GM21723 (cell line): ENCODE measurements around the gene CDKN2AIPNL.
"Not testable (repeated sequence)": the region's sequence is repeated elsewhere in the genome, so short reads cannot be mapped to it uniquely, and the experiment has no call there.

Experiments
- ATAC-seq: cut with Tn5 transposase; IDR thresholded peaks from one replicate; pipeline ENCODE4 v1.9.1; 2021; ENCODE audit warnings: mild to moderate bottlenecking, moderate library complexity; ENCODE audit not compliant: unreplicated experiment

CDKN2AIPNL gene

DNA sequence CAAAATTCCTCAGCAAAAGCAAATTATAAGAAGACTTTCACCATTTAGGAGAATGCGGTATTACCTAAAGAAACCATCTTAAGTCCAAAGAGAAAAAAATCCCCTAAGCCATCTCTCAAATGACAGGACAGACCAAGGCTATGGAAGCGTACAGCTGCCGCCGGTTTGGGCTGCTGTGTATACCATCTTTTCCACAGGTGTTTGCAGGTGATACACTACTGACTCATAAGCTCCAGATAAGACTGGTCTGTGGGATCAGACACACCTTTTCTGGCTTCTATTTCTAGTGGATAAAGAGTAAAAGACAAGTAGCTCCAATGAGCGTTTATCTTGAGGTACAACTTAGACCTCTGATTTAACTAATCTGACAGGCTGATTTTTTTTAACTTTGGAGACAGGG lies 7.7 kb downstream of the CDKN2AIPNL start:
- ATAC-seq: no peak

DNA sequence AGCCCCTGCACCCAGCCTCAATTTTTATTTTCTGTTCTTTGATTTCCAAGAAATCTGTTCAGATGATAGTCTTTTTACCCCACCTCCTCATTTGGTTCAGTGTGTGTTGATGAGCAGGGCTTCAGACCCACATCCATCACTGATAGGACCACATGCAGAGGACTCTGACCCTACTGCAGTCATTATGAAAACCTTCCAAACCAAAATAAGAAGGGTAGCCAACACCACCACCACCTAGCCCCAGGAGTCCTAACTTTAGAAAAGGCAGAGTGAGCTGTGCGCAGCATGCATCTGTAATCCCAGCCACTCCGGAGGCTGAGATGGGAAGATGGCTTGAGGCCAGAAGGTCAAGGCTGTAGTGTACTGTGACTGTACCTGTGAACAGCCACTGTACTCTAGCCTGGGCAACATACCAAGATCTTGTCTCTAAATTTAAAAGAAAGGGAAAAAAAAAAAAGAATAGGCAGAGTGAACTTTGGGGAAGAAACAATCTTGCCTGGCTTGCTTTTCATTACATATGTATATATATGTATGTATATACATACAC lies 13.0 kb downstream of the CDKN2AIPNL start:
- no peak for ATAC-seq

DNA sequence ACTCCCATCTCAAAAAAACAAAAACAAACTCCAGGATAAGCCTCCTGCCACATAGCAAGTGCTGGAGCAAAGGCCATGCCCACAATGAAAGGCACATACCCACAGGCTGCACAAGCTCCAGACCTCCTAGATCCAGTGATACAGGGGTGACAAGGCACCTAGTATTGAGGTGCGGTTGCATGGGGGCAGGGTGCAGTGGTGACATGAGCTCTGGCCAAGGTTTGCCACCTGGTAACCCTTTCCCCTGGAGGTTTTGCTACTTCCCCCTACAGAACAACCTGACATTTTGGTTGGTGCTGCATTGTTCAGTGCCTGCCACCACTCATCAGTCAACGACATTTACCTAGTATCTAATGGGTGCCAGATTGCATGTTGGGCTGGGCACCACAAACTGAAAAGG lies 14.5 kb downstream of the CDKN2AIPNL start:
- no peak for ATAC-seq

DNA sequence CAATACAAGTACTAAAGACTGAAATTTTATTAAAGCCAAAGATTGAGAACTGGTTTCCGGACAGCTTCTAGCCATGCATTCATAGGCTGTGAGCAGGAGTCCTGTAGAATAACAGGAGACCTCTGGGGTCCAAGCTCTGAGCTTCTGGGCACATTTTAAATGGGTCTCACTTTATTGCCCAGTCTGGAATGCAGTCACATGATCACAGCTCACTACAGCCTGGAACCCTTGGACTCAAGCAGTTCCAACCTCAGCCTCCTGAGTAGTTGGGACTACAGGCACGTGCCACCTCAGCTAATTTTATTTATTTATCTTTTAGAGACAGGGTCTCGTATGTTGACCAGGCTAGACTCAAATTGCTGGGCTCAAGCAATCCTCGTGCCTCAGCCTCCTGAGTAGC lies 15.4 kb downstream of the CDKN2AIPNL start:
- no peak for ATAC-seq

DNA sequence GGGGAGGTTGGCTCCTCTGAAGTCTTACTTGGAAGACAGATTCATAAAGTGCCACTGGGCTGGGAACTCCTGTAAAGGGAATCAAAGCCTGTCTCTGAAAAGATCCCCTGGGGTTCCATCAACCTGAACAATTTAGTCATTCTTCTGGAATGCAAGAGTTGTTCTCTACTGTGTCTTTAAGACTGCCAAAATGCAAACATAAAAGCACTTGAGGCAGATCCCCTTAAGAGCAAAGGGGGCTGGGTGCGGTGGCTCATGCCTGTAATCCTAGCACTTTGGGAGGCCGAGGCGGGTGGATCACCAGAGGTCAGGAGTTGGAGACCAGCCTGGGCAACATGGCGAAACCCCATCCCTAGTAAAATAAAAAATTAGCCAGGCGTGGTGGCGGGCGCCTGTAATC lies 16.7 kb downstream of the CDKN2AIPNL start:
- no peak for ATAC-seq

DNA sequence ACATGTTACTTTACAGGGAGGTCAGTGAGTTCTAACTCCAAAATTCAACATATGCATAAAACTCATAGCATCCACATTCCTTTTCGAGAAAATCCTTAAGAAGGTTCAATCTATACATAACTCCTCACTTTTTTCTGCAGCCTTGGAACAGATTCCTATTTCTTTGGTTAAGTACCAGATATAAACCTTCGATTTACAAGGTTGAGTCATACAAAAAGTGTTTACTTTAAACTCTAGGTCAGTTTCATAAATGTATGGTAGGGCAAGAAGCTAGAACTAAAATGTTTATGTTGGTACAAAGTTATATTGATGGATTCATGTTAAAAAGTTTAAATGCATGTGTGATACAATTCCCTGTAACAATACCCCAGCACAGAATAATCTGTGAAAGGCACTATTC lies 19.4 kb downstream of the CDKN2AIPNL start:
- ATAC-seq: no peak

DNA sequence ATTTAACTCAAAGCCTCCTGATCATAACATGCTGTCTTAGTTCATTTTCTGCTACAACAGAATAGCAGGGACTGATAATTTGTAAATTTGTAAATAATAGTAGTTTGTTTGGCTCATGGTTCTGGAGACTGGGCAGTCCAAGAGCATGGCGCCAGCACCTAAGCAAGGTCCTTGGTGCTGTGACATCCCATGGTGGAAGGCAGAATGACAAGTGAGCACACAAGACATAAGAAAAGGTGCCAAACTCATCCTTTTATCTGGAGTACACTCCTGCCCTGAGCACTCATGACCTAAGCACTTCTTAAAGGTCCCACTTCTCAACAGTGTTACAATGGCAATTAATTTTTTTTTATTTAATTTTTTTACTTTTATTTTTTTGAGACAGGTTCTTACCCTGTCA lies 24.2 kb downstream of the CDKN2AIPNL start:
- no peak for ATAC-seq

DNA sequence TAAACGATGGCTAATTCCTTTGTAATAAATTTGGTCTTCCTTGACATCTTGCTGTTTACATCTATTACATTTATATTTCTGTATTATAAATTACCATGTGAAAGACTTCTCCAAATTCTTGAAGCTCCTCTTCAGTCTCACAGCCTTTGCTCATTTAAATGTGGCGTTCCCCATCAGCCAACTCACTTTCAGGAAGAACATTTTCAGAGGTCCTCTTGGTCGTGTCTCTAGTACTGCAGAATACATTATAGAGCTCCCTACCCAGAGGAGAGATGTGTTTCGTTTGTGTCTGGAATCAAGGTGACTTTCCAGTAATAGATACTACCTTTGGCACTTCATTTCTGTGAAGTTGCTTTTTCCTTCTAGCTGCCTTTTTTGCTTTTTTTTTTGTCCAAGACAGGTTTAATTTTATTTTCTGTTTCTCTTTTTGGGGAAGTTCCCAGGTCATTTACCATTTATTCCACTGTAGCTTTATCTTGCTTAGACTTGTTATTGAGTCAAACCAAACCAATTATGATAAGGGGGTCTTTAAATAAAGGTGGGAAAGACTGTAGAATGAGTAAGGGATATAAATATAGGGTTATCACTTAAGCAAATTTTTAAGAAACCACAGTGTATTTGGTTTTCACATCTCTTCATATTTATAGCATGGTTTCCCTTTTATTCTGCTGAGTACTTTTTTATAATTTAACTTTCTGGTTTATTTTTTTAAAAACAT lies 27.5 kb downstream of the CDKN2AIPNL start:
- ATAC-seq: no peak

DNA sequence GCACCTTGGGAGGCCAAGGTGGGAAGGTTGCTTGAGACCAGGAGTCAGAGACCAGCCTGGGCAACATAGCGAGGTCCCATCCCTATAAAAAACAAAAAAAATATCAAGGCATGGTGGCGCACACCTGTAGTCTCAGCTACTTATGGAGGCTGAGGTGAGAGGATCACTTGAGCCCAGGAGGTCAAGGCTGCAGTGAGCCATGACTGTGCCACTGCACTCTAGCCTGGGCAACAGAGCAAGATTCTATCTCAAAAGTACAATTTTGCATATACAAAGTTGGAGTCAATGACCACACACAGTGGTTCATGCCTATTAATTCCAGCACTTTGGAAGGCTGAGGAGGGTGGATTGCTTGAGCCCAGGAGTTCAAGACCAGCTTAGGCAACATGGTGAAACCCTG lies 29.5 kb downstream of the CDKN2AIPNL start:
- ATAC-seq: not testable (repeated sequence)

DNA sequence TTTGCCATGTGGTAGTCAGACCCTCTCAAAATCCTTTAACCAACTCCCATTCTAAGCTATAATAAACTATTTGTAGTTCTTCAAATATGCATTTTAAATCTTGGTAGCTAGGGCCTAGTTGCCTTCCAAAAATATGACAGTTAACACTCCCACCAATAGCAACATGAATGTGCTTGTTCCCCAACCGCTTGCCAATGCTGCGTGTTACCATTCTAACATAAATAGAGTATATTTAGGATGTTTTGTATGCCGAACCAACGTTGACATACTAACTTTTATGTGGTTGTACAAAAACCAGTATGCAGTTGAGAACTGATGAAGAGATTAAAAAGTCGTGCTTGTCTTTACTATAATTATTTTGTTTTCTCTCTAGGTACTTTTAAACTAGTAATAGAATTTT lies 31.3 kb downstream of the CDKN2AIPNL start:
- ATAC-seq: no peak

DNA sequence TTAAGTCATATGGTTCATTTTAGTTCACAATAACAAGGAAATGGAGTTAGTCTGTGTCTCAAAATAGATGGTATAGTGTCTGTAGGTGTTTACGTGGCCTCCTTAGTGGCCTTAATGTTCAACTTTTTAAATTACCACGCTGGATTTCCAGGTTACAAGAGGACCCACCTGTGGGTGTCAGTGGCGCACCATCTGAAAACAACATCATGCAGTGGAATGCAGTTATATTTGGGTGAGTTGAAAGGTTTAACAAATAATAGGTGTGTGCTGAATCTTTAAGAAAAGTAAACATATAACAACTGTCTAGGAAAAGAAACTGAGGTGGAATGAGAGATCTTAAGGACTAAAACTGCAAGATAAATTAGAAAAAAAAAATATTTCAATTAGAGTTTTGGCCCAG lies 37.4 kb downstream of the CDKN2AIPNL start:
- ATAC-seq: no peak

DNA sequence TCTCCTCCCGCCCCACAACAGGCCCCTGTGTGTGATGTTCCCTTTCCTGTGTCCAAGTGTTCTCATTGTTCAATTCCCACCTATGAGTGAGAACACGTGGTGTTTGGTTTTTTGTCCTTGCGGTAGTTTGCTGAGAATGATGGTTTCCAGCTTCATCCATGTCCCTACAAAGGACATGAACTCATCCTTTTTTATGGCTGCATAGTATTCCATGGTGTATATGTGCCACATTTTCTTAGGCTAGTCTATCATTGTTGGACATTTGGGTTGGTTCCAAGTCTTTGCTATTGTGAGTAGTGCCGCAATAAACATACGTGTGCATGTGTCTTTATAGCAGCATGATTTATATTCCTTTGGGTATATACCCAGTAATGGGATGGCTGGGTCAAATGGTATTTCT lies 38.0 kb downstream of the CDKN2AIPNL start:
- ATAC-seq: not testable (repeated sequence)

DNA sequence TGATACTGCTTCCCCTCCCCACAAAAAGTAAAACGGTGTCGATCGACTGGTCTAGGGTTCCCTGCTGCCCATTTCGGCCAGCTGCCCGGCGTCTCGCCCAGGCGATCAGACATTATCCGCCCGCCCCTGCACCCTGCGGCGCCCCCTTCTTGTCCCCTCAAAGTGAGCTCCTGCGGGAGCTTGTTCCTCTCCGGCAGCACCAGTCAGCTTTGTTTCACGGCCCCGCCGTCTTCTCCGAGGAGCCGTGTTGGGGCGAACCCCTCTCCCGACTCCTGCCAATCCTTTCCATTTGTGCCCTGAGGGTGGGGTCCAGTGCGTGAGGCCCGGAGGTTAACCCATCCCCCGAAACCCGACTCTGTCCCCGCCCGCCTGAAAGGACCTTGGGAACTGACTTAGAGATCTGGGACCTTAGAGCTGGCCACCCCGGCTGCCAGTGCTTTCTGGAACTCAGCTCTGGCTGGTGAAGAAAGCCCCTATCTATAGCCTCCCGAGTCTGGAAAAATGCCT lies 39.8 kb downstream of the CDKN2AIPNL start:
- peak; percentile 5 for ATAC-seq

DNA sequence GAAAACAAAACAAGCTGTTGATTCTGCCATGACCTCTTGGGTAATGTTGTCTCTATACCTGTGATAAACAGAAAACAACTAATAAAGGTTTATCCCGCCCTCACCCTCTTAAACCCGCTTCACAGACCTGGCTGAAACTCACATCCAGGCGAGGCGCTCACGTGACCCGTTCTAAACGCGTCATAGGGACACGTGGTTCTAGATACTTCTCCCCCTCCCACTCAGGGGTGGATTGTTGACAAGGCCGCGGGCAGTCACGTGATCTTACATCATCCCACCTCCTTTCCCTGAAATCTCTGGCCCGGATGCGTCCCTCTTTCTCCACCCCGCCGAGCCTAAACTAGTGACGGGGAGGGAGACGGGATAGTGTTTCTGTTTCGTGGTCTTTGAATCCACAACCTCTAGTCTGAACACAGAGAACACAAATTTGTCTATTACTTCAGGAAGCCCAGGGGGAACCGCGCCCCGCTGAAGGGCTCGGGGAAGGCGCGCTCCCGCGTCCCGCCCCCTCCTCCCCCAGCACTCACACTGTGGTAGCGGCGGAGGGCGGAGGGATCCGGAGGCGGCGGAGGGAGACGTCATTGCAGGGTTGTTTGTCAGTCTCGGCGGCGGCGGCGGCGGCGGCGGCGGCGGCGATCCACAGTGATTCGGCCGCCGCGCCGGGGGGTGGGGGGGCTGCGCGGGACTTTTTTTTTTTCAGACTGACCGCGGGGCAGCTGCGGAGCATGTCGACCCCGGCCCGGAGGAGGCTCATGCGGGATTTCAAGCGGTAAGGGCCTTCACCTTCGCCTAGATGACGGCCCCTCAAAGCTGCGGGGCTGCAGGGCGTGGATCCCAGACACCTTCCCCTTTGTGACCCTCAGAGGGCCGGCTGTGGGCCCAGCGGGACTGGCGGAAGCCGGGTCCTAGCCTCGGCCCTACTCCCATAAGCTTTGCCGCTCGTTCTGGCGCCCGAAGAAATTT lies 40.5 kb downstream of the CDKN2AIPNL start, which contains the start of gene UBE2B:
Gene UBE2B, plus strand, starts transcription at position 699 of the 963 bp plus-strand sequence. Its CDS starts 27 bp downstream, at position 726.
- ATAC-seq: peak; percentile 73

DNA sequence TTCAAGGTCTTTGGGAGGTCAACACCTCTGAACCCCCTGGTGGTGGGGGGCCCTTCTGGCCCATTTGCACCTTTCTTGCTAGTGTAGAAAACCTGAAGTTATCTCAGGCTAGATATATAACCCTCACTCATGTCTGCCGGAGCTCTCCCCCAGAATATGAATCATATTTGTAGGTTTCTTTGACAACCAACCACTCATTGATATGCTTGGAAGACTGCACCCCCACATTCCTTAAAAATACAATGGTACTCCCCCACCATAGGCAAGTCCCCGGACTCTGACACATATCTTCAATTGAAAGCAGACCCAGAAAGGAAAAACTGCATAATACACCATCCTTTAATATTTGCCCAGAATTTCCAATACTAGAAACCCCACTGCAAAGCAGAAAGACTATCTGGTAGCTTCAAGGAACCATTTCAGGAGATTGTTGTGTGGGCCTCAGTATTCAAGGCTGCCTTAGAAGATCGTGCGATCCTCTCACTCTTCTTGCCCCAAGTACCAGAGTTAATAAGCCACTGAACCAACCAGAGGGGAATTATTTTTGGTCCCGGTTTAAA lies 41.3 kb downstream of the CDKN2AIPNL start:
- peak; percentile 7 for ATAC-seq

DNA sequence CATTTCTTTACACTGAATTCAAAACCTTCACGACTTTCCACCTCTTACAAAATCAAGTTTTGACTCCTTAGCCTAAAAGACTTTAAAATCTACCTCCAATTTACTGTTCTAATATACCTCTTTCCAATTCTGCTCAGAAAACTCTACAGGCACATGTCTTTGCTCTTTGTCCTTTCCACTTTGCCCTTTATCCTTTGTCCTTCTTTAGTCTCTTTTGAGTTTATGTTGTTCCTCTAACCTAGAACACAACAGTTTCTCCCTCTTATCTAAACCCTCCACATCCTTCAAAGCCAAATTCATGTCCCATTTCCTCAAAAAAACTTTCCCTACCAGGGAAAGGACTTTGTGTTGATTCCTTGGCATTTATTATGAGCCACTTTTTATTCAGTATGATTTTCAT lies 46.1 kb downstream of the CDKN2AIPNL start:
- ATAC-seq: no peak

DNA sequence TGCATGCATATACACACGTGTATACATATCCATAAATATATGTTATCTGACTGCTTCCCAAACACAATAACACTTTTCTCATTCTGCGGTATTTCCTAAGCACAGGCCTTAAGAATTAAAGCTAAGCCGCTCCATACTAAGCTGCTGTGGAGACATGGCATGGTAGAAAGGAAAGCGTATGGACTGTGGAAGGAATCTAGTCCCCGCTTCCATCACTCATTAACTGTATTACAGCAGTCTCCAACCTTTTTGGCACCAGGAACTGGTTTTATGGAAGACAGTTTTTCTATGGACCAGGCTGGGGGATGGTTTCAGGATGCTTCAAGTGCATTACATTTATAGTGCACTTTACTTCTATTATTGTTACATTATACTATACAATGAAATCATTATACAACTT lies 56.0 kb downstream of the CDKN2AIPNL start:
- no peak for ATAC-seq
